K562 (cell line): Measurements from ENCODE around the gene NCBP2. TPM values are rescaled to one million over a fixed set of nuclear protein-coding genes. Genes with fewer than 3 reads are reported as not detected.

Source experiments
- ARHGAP35 ChIP-seq: fragments of 450-650 bp; IDR thresholded peaks from 2 replicates; pipeline ENCODE4 v1.6.1; 2018; ENCODE audit not compliant: partially characterized antibody
- CBX5 ChIP-seq: IDR thresholded peaks from 2 replicates; pipeline ENCODE4 v1.6.1; 2014; ENCODE audit warnings: low read depth, borderline replicate concordance
- PTBP1 ChIP-seq: fragments of 200-400 bp; formaldehyde crosslinking; IDR thresholded peaks from 2 replicates; pipeline ENCODE4 v1.6.1; 2017; ENCODE audit warnings: low read depth, low read length
- RBM14 ChIP-seq: fragments of 200-400 bp; formaldehyde crosslinking; IDR thresholded peaks from 2 replicates; pipeline ENCODE4 v1.6.1; 2018; ENCODE audit warnings: low read depth, mild to moderate bottlenecking, low read length, moderate library complexity, borderline replicate concordance; ENCODE audit not compliant: insufficient read depth
- RFX1 ChIP-seq: fragments of 450-650 bp; IDR thresholded peaks from 2 replicates; pipeline ENCODE4 v1.6.1; 2016; ENCODE audit warnings: mild to moderate bottlenecking, moderate library complexity
- SLC30A9 ChIP-seq: fragments of 250-450 bp; sonication (Bioruptor Pico); IDR thresholded peaks from 2 replicates; pipeline ENCODE4 v1.8.0; 2022; ENCODE audit warnings: mild to moderate bottlenecking, moderate library complexity
- ZC3H11A ChIP-seq: IDR thresholded peaks from 2 replicates; pipeline ENCODE4 v1.6.1; 2012; ENCODE audit warnings: low read depth, low read length, improper control_type of control experiment
- ZC3H8 ChIP-seq: fragments of 450-650 bp; IDR thresholded peaks from 2 replicates; pipeline ENCODE4 v1.6.1; 2017
- ZKSCAN1 ChIP-seq: fragments of 150-350 bp; IDR thresholded peaks from 2 replicates; pipeline ENCODE4 v1.6.1; 2016; ENCODE audit warnings: low read depth, low read length
- ZNF217 ChIP-seq: sonication (generic); formaldehyde crosslinking; IDR thresholded peaks from 2 replicates; pipeline ENCODE4 v1.8.0; 2022; ENCODE audit warnings: mild to moderate bottlenecking, missing genetic modification reagents
- ZNF24 ChIP-seq: fragments of 450-650 bp; IDR thresholded peaks from 2 replicates; pipeline ENCODE4 v1.6.1; 2016
- polyA plus RNA-seq, 8 experiments: library from polyadenylated mRNA; depleted of rRNA in 4 of 8; stranded (reverse) in 5 of 8; unstranded in 3 of 8; fragments of >200 nt; fragmentation: Nextera tagmentation in 2 of 8; fragmentation: Illumina TruSeq in 1 of 8; extraction: Ambion mirVana in 2 of 8; extraction: Trizol in 1 of 8; gene quantifications; 2 replicates each; pipeline versions ENCODE4 v1.2.1 to v1.2.3, GENCODE V29; 2011 to 2014; ENCODE audit warnings: inconsistent platforms in 1 of 8, missing spikeins in 1 of 8
- total RNA-seq, 7 experiments: library from RNA; depleted of rRNA in 6 of 7; stranded (reverse); fragments of >200 nt in 6 of 7; fragmentation: Illumina TruSeq in 2 of 7; extraction: Trizol in 2 of 7; gene quantifications; 2 replicates each; pipeline versions ENCODE4 v1.2.1 to v1.2.3, GENCODE V29; 2011 to 2021; ENCODE audit warnings: low replicate concordance in 1 of 7
- TF ChIP-seq, protein P1 (sequence below), 2 experiments: IDR thresholded peaks in 1 of 2; conservative IDR thresholded peaks in 1 of 2; 2 replicates each; pipeline ENCODE4 v1.6.1; 2016; ENCODE audit warnings: low read depth in 2 of 2, mild to moderate bottlenecking in 1 of 2, missing compliant biosample characterization in 1 of 2, missing genetic modification characterization in 1 of 2, moderate library complexity in 1 of 2
- TF ChIP-seq, protein P2 (sequence below): fragments of 250-450 bp; sonication (Bioruptor Pico); IDR thresholded peaks from 2 replicates; pipeline ENCODE4 v1.4.0; 2020

Gene NCBP2
- total and polyA plus RNA-seq, 9 of the 15 experiments (the other 6 are each of a cell fraction or from before 2014, with no cell fraction given), result 56.4 to 102 (median 82.3) TPM

DNA sequence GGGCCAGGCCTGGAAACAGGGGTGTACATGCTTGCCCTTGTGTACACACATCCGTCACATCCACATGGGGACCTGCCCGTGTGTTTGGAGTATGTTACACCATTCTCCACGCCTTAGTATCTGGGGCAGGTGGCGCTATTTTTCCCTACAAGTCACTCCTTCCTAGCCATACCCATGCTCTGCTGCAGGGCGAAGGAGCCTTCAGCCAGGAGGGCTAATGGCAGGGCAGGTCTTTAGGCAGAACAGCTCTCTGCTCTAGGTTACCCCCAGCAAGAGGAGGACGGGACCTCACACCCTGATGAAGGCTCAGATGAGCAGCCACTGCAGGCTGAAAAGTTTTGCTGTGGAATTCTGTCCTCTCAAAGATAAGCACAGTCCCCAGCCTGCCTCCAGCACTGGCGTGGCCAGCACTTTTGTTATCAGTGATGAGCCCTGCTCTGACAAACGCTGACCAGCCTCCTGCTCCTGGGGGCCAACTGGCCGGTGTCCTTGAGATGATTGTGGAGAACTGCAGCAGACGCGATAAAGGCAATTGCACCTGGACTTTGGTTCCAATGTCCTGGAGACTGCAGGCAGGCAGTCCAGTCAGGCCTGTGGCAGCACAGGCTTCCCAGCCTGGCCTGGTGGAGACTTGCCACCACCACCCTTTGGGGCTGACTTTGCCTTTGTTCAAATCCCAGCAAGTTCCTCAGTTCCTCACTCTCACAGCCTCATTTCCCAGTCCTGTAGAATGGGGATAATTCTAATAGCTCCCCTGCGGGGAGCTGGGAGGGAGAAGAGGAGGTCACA, 46.1 kb upstream of the NCBP2 start (continued):
- TF ChIP-seq, protein P1, sequence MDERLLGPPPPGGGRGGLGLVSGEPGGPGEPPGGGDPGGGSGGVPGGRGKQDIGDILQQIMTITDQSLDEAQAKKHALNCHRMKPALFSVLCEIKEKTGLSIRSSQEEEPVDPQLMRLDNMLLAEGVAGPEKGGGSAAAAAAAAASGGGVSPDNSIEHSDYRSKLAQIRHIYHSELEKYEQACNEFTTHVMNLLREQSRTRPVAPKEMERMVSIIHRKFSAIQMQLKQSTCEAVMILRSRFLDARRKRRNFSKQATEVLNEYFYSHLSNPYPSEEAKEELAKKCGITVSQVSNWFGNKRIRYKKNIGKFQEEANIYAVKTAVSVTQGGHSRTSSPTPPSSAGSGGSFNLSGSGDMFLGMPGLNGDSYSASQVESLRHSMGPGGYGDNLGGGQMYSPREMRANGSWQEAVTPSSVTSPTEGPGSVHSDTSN (CRISPR knock-in tag; IDR thresholded peaks at IDR 0.05; ENCODE audit: low read depth), result no peak
- TF ChIP-seq, protein P1 (tag; conservative IDR thresholded peaks at IDR 0.05; ENCODE audit: low read depth), result 0 out of 2 replicates have a peak, but pooled peaks have one; percentile 34
- no peak for TF ChIP-seq RBM14
- no peak for TF ChIP-seq ARHGAP35
- TF ChIP-seq ZC3H11A, result no peak
- 0 out of 2 replicates have a peak, but pooled peaks have one; percentile 40 for TF ChIP-seq PTBP1
- TF ChIP-seq, protein P2, sequence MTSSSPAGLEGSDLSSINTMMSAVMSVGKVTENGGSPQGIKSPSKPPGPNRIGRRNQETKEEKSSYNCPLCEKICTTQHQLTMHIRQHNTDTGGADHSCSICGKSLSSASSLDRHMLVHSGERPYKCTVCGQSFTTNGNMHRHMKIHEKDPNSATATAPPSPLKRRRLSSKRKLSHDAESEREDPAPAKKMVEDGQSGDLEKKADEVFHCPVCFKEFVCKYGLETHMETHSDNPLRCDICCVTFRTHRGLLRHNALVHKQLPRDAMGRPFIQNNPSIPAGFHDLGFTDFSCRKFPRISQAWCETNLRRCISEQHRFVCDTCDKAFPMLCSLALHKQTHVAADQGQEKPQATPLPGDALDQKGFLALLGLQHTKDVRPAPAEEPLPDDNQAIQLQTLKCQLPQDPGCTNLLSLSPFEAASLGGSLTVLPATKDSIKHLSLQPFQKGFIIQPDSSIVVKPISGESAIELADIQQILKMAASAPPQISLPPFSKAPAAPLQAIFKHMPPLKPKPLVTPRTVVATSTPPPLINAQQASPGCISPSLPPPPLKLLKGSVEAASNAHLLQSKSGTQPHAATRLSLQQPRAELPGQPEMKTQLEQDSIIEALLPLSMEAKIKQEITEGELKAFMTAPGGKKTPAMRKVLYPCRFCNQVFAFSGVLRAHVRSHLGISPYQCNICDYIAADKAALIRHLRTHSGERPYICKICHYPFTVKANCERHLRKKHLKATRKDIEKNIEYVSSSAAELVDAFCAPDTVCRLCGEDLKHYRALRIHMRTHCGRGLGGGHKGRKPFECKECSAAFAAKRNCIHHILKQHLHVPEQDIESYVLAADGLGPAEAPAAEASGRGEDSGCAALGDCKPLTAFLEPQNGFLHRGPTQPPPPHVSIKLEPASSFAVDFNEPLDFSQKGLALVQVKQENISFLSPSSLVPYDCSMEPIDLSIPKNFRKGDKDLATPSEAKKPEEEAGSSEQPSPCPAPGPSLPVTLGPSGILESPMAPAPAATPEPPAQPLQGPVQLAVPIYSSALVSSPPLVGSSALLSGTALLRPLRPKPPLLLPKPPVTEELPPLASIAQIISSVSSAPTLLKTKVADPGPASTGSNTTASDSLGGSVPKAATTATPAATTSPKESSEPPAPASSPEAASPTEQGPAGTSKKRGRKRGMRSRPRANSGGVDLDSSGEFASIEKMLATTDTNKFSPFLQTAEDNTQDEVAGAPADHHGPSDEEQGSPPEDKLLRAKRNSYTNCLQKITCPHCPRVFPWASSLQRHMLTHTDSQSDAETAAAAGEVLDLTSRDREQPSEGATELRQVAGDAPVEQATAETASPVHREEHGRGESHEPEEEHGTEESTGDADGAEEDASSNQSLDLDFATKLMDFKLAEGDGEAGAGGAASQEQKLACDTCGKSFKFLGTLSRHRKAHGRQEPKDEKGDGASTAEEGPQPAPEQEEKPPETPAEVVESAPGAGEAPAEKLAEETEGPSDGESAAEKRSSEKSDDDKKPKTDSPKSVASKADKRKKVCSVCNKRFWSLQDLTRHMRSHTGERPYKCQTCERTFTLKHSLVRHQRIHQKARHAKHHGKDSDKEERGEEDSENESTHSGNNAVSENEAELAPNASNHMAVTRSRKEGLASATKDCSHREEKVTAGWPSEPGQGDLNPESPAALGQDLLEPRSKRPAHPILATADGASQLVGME, result no peak
- peak; percentile 72; the same call in 1 of the 2 replicates for TF ChIP-seq ZNF24
- TF ChIP-seq RFX1, result no peak
- no peak for TF ChIP-seq ZNF217 (CRISPR knock-in tag)
- TF ChIP-seq ZKSCAN1, result peak; percentile 38; the same call in 1 of the 2 replicates
- TF ChIP-seq CBX5, result peak; percentile 17; the same call in 1 of the 2 replicates
- TF ChIP-seq ZC3H8, result no peak
- no peak for TF ChIP-seq SLC30A9 (CRISPR knock-in tag)
